Osteoblast (primary cell): Measurements from ENCODE around the gene TLN1. TPM values are rescaled to one million over a fixed set of nuclear protein-coding genes. Genes with fewer than 3 reads are reported as not detected.

Experiments
- DNase-seq: peaks from one replicate; pipeline ENCODE4 v3.0.0; 2011; ENCODE audit warnings: low spot score, mixed read lengths; ENCODE audit not compliant: insufficient read length; ENCODE audit errors: missing footprints
- H2AFZ ChIP-seq: 2 replicates; pipeline ENCODE4 v1.6.0; 2011; ENCODE audit warnings: mild to moderate bottlenecking, low read length
- H3K27ac ChIP-seq: 2 replicates; pipeline ENCODE4 v1.5.1; 2011; ENCODE audit warnings: mild to moderate bottlenecking, low read depth, low read length, moderate library complexity
- H3K27me3 ChIP-seq: 2 replicates; pipeline ENCODE4 v1.6.0; 2012; ENCODE audit warnings: mild to moderate bottlenecking, control low read depth, inconsistent platforms, low read length, moderate library complexity; ENCODE audit not compliant: insufficient read depth
- H3K36me3 ChIP-seq: 2 replicates; pipeline ENCODE4 v1.5.1; 2011; ENCODE audit warnings: mild to moderate bottlenecking, low read length, control low read depth, moderate library complexity; ENCODE audit not compliant: insufficient read depth
- H3K4me1 ChIP-seq: 2 replicates; pipeline ENCODE4 v1.5.1; 2011; ENCODE audit warnings: mild to moderate bottlenecking, low read length, control low read depth, moderate library complexity; ENCODE audit not compliant: insufficient read depth
- H3K4me2 ChIP-seq: 2 replicates; pipeline ENCODE4 v1.6.0; 2011; ENCODE audit warnings: mild to moderate bottlenecking, low read length; ENCODE audit not compliant: insufficient read depth
- H3K4me3 ChIP-seq: fragments of 200-600 bp; sonication (generic); 3 replicates; pipeline ENCODE4 v1.5.1; 2012; ENCODE audit warnings: mild to moderate bottlenecking, low read length, inconsistent platforms; ENCODE audit not compliant: insufficient read depth
- H3K79me2 ChIP-seq: 2 replicates; pipeline ENCODE4 v1.6.0; 2012; ENCODE audit warnings: mild to moderate bottlenecking, low read length, control low read depth, inconsistent platforms; ENCODE audit not compliant: insufficient read depth
- H3K9me3 ChIP-seq: 2 replicates; pipeline ENCODE4 v1.5.1; 2011; ENCODE audit warnings: low read depth, low read length, control low read depth
- H4K20me1 ChIP-seq: 2 replicates; pipeline ENCODE4 v1.6.0; 2012; ENCODE audit warnings: mild to moderate bottlenecking, low read length, control low read depth; ENCODE audit not compliant: insufficient read depth
- total RNA-seq: library from RNA; depleted of rRNA; stranded (reverse); fragments of >200 nt; gene quantifications from 2 replicates; pipeline ENCODE4 v1.2.3, GENCODE V29; 2012
- TF ChIP-seq, protein P1 (sequence below): IDR thresholded peaks from 2 replicates; pipeline ENCODE4 v1.5.1; 2011; ENCODE audit warnings: mild to moderate bottlenecking, low read depth, low read length, moderate library complexity; ENCODE audit errors: extremely low read depth

The TLN1 gene
- total RNA-seq, 1 donor: 376 TPM

DNA sequence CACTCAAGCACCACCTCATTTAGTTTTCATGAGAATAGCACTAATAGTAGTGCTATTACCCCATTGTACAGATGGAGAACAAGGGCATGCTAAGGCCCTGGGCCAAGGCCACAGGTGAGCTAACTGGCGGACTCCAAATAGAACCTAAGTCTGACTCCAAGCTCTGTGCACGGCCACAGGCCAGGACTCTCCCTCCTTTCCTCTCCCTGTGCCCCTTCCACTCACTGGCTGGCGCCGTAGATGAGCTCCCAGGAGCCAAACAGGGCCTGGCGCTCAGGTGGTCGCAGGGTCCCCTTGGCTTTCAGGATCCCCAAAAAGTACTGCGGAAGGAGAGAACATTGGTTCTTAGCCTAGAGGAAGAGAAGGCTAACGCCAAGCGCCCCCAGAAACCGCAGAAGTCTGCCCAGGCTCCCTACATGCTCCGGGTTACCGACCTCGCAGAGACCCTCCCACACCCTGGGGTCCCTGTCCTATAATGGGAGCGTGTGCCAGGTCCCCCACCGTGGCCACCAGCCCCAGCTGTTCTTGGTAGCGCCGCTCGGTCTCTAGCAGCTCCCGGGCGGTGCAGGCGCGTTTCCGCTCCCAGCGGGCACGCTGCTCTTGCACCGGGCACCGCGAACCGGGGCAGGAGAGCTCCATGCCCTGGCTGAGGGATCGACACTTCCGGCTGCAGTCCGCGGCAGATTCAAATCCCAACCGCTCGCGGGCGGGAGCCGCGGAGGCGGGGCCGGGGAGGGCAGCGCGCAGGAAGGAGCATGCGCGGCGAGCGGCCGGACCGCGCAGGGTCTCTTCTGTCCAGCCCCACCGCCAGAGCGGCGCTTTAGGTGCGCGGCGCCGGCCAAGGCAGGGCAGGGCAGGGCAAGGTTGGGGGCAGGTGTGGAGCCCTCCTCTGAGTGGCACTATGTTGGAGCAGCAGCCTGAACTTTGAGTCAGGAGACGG, 67.2 kb downstream of the TLN1 start, which contains the start of gene ARHGEF39:
ARHGEF39 (minus strand) TSS at position 665 of the 940 bp plus-strand sequence; CDS start at position 639, 26 bp downstream.
- H3K36me3 ChIP-seq: peaks cover 22% of the 10 kb centered on the region
- TF ChIP-seq, protein P1, sequence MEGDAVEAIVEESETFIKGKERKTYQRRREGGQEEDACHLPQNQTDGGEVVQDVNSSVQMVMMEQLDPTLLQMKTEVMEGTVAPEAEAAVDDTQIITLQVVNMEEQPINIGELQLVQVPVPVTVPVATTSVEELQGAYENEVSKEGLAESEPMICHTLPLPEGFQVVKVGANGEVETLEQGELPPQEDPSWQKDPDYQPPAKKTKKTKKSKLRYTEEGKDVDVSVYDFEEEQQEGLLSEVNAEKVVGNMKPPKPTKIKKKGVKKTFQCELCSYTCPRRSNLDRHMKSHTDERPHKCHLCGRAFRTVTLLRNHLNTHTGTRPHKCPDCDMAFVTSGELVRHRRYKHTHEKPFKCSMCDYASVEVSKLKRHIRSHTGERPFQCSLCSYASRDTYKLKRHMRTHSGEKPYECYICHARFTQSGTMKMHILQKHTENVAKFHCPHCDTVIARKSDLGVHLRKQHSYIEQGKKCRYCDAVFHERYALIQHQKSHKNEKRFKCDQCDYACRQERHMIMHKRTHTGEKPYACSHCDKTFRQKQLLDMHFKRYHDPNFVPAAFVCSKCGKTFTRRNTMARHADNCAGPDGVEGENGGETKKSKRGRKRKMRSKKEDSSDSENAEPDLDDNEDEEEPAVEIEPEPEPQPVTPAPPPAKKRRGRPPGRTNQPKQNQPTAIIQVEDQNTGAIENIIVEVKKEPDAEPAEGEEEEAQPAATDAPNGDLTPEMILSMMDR: no peak
- H3K4me2 ChIP-seq: peak within 1 kb of the TSS; percentile 96
- H3K4me3 ChIP-seq: peak within 1 kb of the TSS; percentile 78
- H3K27ac ChIP-seq: peak within 1 kb of the TSS; percentile 24
- peak within 1 kb of the TSS; percentile 93 for H2AFZ ChIP-seq
- H3K9me3 ChIP-seq: no peaks in the 10 kb centered on the region
- peaks cover 15% of the 10 kb centered on the region for H3K4me1 ChIP-seq
- peak; percentile 99 for DNase-seq
- H3K79me2 ChIP-seq: peaks cover 8% of the 10 kb centered on the region
- H4K20me1 ChIP-seq: no peaks in the 10 kb centered on the region
- H3K27me3 ChIP-seq: no peaks in the 10 kb centered on the region

DNA sequence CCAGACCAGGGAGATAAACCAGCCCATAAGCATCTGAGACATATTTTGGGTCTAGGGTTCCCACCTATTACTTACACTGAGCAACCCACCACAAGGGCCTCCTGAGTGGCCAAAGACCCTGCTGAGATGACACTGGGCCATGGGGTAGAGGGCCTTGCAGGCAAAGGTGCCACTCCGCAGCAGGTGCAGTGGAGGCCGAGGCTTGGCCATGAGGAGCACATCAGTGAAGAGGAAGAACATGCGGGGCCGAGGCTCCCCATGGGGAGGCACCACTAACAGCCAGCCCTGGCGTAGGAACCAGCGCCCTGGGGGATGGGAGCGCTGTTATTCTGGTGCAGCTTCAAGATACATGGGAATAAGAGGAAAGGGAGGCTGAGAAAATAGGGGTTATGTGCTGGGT, 69.6 kb downstream of the TLN1 start:
- Histone ChIP-seq H3K79me2 (peaks cover 10% of the 10 kb centered on the region), H3K36me3 (peaks cover 22% of the 10 kb centered on the region), H3K27ac (no peak overlapping the region), H3K4me2 (no peak overlapping the region), H3K27me3 (no peaks in the 10 kb centered on the region), H3K4me3 (no peak overlapping the region), H3K4me1 (peaks cover 26% of the 10 kb centered on the region), H2AFZ (no peak overlapping the region), H3K9me3 (no peaks in the 10 kb centered on the region), H4K20me1 (no peaks in the 10 kb centered on the region)
- DNase-seq: no peak
- TF ChIP-seq, protein P1: no peak

DNA sequence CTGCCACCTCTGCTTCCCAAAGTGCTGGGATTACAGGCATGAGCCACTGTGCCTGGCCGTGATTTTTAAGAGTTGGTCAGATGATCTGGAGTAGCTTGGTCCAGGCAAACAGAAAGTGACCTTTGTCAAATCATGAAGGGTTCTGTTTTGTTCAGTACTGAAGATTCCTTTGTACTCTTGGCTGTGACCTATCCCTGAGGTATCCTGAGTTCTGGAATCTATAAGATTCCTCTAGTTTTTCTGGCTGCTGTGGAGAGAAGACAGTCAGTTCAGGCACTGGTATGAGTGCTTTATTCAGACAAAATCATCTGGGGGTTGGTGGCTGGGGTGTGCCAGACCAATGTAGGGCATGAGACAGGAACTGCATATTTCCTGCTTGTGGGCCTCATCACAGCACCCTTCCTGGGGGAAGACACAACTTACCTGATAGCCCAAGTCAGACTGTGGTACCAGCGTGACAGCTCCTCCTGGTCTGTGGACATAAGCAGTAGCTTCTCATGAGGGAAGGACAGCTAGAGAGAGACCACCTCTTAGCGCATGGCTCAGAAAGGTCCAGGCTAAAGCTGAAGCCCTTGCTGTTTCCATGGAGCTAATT, 70.1 kb downstream of the TLN1 start:
- Histone ChIP-seq H3K27ac (peak overlapping the region; percentile 100), H3K36me3 (peaks cover 22% of the 10 kb centered on the region), H3K4me2 (no peak overlapping the region), H2AFZ (no peak overlapping the region), H3K4me3 (no peak overlapping the region), H3K27me3 (no peaks in the 10 kb centered on the region), H3K79me2 (peaks cover 10% of the 10 kb centered on the region), H3K9me3 (no peaks in the 10 kb centered on the region), H3K4me1 (peaks cover 32% of the 10 kb centered on the region), H4K20me1 (no peaks in the 10 kb centered on the region)
- TF ChIP-seq, protein P1: no peak
- no peak for DNase-seq

DNA sequence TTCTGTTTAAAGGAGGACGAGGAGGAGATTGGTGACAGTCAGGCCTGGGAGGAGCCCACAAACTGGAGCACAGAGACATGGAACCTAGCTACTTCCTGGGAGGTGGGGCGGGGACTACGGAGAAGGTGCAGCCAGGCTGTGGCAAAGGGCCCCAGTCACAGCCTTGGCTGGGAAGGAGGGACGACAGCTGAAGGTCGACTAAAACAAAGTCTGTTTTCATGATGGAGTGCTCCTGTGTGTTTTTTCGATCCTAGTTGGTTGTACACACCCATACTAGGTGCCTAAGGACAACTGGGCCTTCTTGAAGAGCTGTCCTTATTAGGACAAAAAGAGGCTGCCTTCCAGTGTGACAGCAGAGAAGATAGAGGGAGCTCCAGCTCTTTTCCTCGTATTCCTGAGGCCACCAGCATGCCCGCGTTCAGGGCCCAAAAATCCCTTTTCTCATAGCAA, 71.0 kb downstream of the TLN1 start:
- no peak overlapping the region for H2AFZ ChIP-seq
- no peaks in the 10 kb centered on the region for H3K27me3 ChIP-seq
- H3K4me2 ChIP-seq: no peak overlapping the region
- H3K9me3 ChIP-seq: no peaks in the 10 kb centered on the region
- H3K27ac ChIP-seq: peak overlapping the region; percentile 100
- peaks cover 10% of the 10 kb centered on the region for H3K79me2 ChIP-seq
- no peaks in the 10 kb centered on the region for H4K20me1 ChIP-seq
- H3K4me1 ChIP-seq: peaks cover 34% of the 10 kb centered on the region
- DNase-seq: no peak
- H3K36me3 ChIP-seq: peaks cover 22% of the 10 kb centered on the region
- H3K4me3 ChIP-seq: no peak overlapping the region
- TF ChIP-seq, protein P1: peak; percentile 52
